GM12875 (cell line): ENCODE data around the gene SERP2.

Experiments used
- H3K4me3 ChIP-seq: one replicate; pipeline ENCODE4 v1.5.1; 2011; ENCODE audit warnings: low read depth, low read length, control low read depth
- TF ChIP-seq, protein P1 (sequence below): IDR thresholded peaks from 2 replicates; pipeline ENCODE4 v1.5.1; 2011; ENCODE audit warnings: low read depth, mild to moderate bottlenecking, control low read depth, inconsistent platforms, low read length, moderate library complexity, borderline replicate concordance; ENCODE audit not compliant: insufficient read depth

The SERP2 gene

GRCh38 chr13:44334751-44335150 lies 38.9 kb upstream of the SERP2 start:
- no peak overlapping the region for H3K4me3 ChIP-seq
- TF ChIP-seq, protein P1, sequence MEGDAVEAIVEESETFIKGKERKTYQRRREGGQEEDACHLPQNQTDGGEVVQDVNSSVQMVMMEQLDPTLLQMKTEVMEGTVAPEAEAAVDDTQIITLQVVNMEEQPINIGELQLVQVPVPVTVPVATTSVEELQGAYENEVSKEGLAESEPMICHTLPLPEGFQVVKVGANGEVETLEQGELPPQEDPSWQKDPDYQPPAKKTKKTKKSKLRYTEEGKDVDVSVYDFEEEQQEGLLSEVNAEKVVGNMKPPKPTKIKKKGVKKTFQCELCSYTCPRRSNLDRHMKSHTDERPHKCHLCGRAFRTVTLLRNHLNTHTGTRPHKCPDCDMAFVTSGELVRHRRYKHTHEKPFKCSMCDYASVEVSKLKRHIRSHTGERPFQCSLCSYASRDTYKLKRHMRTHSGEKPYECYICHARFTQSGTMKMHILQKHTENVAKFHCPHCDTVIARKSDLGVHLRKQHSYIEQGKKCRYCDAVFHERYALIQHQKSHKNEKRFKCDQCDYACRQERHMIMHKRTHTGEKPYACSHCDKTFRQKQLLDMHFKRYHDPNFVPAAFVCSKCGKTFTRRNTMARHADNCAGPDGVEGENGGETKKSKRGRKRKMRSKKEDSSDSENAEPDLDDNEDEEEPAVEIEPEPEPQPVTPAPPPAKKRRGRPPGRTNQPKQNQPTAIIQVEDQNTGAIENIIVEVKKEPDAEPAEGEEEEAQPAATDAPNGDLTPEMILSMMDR: no peak

DNA sequence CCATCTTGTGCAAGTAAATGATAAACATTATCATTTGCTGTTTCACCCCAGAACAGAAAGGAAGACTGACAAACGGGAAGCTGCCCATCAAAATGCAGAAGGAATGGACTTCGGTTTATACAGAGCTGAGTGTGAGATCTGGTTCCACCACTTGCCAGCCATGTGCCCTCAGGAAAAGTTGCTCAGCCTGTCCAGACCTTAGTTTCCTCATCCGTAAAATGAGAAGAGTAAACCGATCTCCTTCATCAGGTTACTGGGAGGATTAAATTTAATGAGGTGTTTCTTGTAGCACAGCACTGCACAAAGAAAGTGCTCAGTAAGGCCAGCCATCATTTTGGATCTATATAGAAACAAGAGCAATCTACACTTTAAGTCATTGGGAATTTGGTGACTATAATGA lies 36.7 kb upstream of the SERP2 start:
- TF ChIP-seq, protein P1: no peak

DNA sequence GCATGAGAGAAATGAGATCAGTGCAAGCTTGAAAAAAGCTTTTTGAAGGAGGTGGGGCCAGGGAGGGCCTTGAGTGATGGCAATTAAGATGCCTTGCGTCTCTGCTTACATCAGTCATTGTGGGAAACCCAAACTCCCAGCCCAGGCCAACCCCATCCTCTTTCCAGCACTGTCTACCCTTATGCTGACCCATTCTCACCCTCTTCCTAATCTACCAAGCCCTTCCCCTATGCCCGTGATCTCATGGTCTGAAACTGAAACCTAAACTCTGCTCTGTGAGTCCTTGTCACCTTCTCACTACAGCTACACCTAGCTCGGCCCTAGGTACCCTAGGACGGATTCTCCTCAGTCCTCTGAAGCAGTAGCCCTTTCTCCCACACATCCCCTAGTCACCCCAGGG lies 36.0 kb upstream of the SERP2 start:
- TF ChIP-seq, protein P1: no peak
- no peak overlapping the region for H3K4me3 ChIP-seq

More for the DNA sequence above, 36.7 kb upstream of the SERP2 start:
- no peak overlapping the region for H3K4me3 ChIP-seq

- TF ChIP-seq, protein P1: no peak
Measured at GRCh38 chr13:44340508-44340907, 33.1 kb upstream of the SERP2 start.

DNA sequence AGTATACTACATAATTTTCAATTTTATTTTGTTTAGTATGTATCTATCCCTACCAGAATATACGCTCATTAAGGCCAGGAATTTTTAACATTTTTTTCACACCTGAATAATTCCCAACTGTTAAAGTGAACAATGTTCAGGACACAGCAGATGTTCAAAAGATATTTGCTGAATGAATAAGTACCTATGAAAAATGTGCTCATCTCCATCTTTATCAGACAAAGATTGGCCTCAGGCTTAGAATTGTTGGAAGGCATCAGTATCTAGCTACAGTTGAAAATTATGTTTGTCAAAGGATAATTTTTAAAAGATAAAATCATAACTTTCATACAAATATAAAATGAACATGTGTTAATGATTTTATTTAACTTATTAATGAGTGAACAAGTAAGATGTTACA lies 30.9 kb upstream of the SERP2 start:
- TF ChIP-seq, protein P1: no peak

More at GRCh38 chr13:44340508-44340907, 33.1 kb upstream of the SERP2 start:
- no peak overlapping the region for H3K4me3 ChIP-seq

DNA sequence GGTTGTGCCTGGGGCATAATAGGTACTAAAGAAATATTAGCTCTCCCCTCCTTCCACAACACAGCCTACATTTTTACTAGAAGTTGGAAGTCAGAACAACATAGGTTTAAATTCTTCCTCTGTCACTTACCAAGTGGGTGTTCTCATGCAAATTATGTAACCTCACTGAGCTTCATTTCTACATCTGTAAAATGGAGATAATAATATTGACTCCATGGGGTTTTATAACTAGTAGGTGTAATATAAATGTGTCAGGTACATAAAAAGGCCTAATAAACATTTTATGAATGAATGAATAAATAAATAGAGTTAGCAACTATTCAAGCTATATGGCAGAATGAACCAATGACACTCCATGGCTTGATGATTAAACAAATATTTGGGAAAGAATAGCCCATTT lies 27.1 kb upstream of the SERP2 start:
- H3K4me3 ChIP-seq: no peak overlapping the region
- TF ChIP-seq, protein P1: no peak

More for the DNA sequence above, 30.9 kb upstream of the SERP2 start:
- H3K4me3 ChIP-seq: no peak overlapping the region

DNA sequence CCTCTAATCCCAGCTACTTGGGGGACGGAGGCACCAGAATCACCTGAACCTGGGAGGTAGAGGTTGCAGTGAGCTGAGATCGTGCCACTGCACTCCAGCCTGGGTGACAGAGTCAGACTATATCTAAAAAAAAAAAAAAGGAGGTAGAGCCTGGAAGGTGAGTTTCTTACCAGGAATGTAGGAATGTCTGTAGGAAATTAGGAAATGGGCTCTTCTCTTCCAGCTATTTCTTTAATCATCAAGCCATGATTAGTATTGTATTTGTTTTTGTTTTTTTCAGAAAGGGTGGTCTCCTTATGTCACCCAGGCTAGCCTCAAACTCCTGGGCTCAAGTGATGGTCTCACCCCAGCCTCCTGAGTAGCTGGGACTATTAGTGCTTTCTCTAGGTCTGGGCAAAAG lies 26.3 kb upstream of the SERP2 start:
- TF ChIP-seq, protein P1: no peak
- H3K4me3 ChIP-seq: no peak overlapping the region
